ENCODE results near the gene ALS2CL. TPM values are rescaled to one million over a fixed set of nuclear protein-coding genes. Genes with fewer than 3 reads are reported as not detected.

The ALS2CL gene
- total RNA-seq, 1 experiment from 2014 or later = 11.2 TPM

GRCh38 chr3:46699676-46700523 lies 6.4 kb upstream of the ALS2CL start:
- no peaks in the 10 kb centered on the region for H3K9me3 Mint-ChIP-seq (ENCODE audit: unreplicated experiment)
- DNase-seq = no peak
- H3K4me1 ChIP-seq = no peaks in the 10 kb centered on the region
- no peaks in the 10 kb centered on the region for H3K4me1 Mint-ChIP-seq (ENCODE audit: low read depth, unreplicated experiment)
- H3K27ac Mint-ChIP-seq (ENCODE audit: unreplicated experiment) = no peak overlapping the region
- H3K36me3 ChIP-seq (ENCODE audit: control insufficient read depth, insufficient read depth, low read length) = no peaks in the 10 kb centered on the region
- intact Hi-C loops (cut with micrococcal nuclease; ENCODE audit: unreplicated experiment) = loop anchor here (10.0 kb wide), 1 partner anchor 115 kb away; no protein-coding TSS in a partner anchor
- CTCF ChIA-PET = no interaction called here
- TF ChIP-seq CTCF (IDR thresholded peaks at IDR 0.05; ENCODE audit: insufficient read depth in 1 of 2, low read depth in 1 of 2, low read length in 1 of 2, severe bottlenecking in 1 of 2, unreplicated experiment in 1 of 2) = no peak
- no TSS peak for BruUV-seq (replicated peaks)
- H3K4me3 ChIP-seq (ENCODE audit: low read depth, low read length) = no peak overlapping the region
- no peaks in the 10 kb centered on the region; the same call in 1 of the 2 replicates for H3K27me3 ChIP-seq (replicated peaks; ENCODE audit: control insufficient read depth, insufficient read depth, low read length)
- peaks cover under 1% of the 10 kb centered on the region for H3K36me3 Mint-ChIP-seq (ENCODE audit: insufficient read depth, unreplicated experiment)
- H3K27me3 Mint-ChIP-seq (ENCODE audit: insufficient read depth, unreplicated experiment) = peaks cover 6% of the 10 kb centered on the region
- H3K9me3 ChIP-seq = no peaks in the 10 kb centered on the region
- H3K4me3 Mint-ChIP-seq (ENCODE audit: unreplicated experiment) = no peak overlapping the region
- POLR2A ChIA-PET = interaction anchor here (0.6 kb wide), 2 partner anchors 20 to 196 kb away, joined by 3 read pairs; no protein-coding TSS in a partner anchor

- H3K36me3 ChIP-seq (ENCODE audit: control insufficient read depth, insufficient read depth, low read length) = no peaks in the 10 kb centered on the region
- Mint-ChIP-seq H3K27me3 (ENCODE audit: insufficient read depth, unreplicated experiment) (no peaks in the 10 kb centered on the region), H3K4me1 (ENCODE audit: low read depth, unreplicated experiment) (peaks cover 16% of the 10 kb centered on the region), H3K9me3 (ENCODE audit: unreplicated experiment) (no peaks in the 10 kb centered on the region), H3K4me3 (ENCODE audit: unreplicated experiment) (no peak overlapping the region), H3K36me3 (ENCODE audit: insufficient read depth, unreplicated experiment) (peaks cover 9% of the 10 kb centered on the region), H3K27ac (ENCODE audit: unreplicated experiment) (no peak overlapping the region)
- no peak for DNase-seq
- TF ChIP-seq CTCF (IDR thresholded peaks at IDR 0.05; ENCODE audit: insufficient read depth in 1 of 2, low read depth in 1 of 2, low read length in 1 of 2, severe bottlenecking in 1 of 2, unreplicated experiment in 1 of 2) = no peak
- no peaks in the 10 kb centered on the region for H3K27me3 ChIP-seq (replicated peaks; ENCODE audit: control insufficient read depth, insufficient read depth, low read length)
- CTCF ChIA-PET = interaction anchor here (0.5 to 1.0 kb wide), 3 partner anchors 76 to 557 kb away, joined by 3 to 13 read pairs (median 5); no protein-coding TSS in a partner anchor
- H3K9me3 ChIP-seq = no peaks in the 10 kb centered on the region
- no TSS peak for BruUV-seq (replicated peaks)
- intact Hi-C loops (cut with micrococcal nuclease; ENCODE audit: unreplicated experiment) = loop anchor here (10.0 kb wide), 1 partner anchor 111 kb away; no protein-coding TSS in a partner anchor
- H3K4me3 ChIP-seq (ENCODE audit: low read depth, low read length) = no peak overlapping the region
- POLR2A ChIA-PET = no interaction called here
- H3K4me1 ChIP-seq = peaks cover 9% of the 10 kb centered on the region; the same call in 1 of the 2 replicates
Measured at GRCh38 chr3:46695962-46696894, 2.7 kb upstream of the ALS2CL start.

Data from Caco-2 (cell line).